ENCODE data around the gene RNF213. TPM values are rescaled to one million over a fixed set of nuclear protein-coding genes. Genes with fewer than 3 reads are reported as not detected.

The RNF213 gene
- total and polyA plus RNA-seq, 2 of the 8 experiments (the other 6 are each of a cell fraction or from before 2014, with no cell fraction given) = 33.8 to 62.8 TPM

GRCh38 chr17:80408872-80409271 is 148.2 kb downstream of the RNF213 start (continued):
- TF ChIP-seq BCL11A (IDR thresholded peaks at IDR 0.05; ENCODE audit: low read depth in 2 of 2, low read length in 2 of 2) (no peak), SP1 (IDR thresholded peaks at IDR 0.05; ENCODE audit: low read depth, low read length) (no peak), BACH1 (IDR thresholded peaks at IDR 0.05; ENCODE audit: low read length) (no peak), KDM4A (IDR thresholded peaks at IDR 0.05; ENCODE audit: low read depth, low read length, severe bottlenecking) (no peak), ASH2L (IDR thresholded peaks at IDR 0.05; ENCODE audit: low read length) (no peak)

All from H1 (cell line).